SIG-M5 treated with dmso at 0.1 percent for 504 hours (cell line): ENCODE results near the gene GDPD5.

Experiments used
- DNase-seq: peaks from one replicate; lab custom pipeline; 2025; ENCODE audit not compliant: unreplicated experiment; lab: John Stamatoyannopoulos, UW

Gene GDPD5

DNA sequence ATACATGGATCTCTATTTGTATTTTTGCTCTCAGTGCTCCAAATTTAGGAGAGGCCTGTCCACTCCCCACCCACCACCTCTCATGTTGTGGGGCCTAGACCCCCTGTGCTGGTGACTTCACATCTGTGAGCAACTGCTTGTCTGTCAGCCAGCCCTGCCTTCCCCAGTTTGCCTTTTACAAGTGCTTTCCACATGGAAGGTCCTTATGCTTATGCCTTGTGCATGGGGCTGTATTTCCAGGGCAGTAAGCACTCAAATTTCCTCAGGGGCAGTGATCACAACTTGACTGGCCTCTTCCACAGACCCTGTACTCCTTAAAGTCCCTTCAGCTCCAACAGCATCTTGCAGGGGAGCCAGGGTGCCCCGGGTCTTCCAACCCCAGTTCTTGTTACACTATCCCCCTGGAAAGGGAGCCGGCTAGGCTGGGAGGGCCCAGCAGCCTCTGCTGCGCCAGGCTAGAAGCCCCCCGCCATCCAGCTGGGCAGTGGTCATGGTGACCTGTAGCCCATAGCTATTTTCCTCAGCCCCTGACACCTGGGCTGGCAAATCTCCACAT, 29.9 kb downstream of the GDPD5 start:
- no peak for DNase-seq

DNA sequence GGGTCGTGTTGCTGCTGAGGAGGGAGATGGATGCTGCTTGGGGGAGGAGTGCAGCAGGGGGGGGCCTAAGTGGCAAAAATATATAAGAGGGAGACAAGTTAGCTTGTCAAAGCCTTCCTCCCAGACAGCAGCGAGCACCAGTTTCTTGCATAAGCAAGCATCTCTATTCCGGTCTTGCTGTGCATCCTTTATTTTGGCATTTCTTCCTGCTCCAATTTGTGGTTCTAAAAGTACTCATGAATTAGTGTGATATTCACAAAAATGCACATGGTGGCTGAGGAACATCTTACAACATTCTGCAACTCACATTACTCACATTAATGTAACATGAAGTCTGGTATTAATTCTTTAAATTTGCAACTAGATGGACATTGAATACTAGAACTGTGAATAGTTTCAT, 32.1 kb downstream of the GDPD5 start:
- no peak for DNase-seq

DNA sequence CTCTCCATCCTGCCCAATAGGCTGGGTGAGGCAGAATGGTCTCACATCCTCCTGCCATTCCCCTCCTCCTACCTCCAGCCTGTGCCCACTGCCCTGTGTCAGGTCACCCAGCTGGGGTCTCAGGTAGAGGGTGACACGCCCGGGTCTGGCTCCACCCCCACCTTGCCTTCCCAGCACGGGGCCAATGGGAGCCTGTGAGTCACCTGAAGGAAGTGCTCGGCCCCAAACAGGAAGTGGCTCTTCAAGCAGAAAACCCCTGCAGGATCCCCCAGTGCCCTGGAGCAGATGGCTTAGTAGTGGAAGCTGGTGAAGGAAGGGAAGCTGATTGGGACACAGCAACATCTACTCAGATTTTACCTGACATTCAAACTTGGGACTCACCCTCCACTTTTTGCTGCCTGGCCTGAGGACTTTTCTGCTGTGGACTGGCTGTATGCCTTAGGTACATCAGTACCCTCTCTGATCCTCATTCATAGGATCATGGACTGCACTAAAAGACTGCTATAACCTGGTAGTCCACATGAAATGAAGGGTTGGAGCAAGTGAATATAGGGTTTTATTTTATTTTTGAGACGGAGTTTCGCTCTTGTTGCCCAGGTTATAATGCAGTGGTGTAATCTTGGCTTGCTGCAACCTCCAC, 33.4 kb downstream of the GDPD5 start:
- DNase-seq = peak; percentile 59

DNA sequence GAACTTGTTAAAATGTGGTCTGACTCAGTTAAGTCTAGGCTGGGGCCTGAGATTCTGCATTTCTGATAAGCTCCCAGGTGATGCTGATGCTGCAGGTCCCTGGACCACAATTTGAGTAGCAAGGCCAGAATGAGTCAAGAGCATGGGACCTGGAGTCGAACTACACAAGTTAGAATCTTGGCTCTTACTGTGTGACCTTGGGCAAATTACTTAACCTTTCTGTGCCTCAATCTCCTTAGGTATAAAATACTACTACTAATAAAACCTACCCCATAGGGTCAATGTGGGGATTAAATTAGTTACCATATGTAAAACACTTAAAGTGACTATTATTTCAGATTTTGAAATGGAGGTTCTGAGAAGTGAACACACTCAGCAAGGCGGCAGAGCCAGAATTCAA, 34.3 kb downstream of the GDPD5 start:
- DNase-seq = no peak

DNA sequence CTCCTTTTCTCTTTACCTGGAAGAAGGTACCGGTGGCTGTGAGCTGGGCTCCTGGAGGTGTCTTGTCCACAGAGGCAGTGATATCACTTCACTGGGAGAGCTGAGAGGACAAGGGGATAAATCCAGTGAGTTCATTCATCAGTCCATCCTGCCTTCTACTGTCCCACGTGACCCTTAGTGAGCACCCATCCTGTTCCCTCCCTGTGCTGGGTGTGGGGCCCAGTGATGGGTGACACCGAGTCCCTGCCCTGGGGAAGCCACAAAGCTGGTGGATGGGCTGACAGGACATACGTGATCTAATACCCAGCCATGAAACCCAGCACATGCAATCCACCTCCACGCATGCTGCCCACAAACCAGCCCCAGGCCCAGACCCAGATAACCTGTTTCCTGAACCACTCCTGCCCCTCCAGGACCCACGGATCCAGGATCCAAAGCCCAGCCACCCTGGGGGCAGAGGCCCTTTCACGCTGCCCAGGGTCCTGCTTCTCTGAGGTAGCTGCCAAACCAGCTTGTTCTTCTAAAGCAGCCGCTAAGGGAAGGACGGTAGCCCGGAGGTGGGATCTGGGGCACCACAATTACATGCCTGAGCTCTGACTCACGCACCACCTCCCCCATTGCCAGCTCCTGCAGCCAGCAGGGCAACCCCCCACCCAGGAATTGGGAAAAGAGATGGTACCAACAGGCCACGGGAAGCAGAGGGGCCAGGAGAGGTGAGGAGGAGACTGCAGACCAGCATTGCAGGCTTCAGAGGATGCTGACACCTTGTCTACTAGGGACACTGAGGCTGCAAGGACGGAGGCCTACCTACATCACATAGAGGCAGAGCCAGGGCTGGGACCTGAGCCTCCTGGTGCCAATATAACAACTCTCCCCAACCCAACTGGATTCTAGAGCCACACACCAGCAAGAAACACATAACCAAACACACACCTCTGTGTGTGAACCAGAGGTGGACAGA, 35.2 kb downstream of the GDPD5 start:
- DNase-seq = no peak

DNA sequence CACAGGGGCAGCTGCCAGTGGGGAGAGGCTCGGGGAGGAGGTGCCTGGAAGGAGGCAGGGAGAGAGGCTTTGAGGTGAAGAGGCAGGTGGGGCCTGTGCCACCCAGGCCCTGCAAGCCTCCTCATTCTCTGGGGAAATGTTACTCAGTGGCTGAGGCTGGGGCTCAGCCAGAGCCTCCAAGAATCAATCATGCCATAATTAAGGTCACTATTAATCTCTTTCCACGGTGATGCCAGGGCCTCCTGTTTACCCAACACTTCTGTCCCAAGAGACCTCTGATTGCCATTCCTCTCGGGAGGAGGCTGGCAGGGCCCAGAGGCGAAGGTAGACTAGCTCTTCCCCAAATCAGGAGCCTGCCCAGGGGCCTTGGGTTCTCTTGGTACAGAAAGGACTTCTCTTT, 38.4 kb downstream of the GDPD5 start:
- no peak for DNase-seq

DNA sequence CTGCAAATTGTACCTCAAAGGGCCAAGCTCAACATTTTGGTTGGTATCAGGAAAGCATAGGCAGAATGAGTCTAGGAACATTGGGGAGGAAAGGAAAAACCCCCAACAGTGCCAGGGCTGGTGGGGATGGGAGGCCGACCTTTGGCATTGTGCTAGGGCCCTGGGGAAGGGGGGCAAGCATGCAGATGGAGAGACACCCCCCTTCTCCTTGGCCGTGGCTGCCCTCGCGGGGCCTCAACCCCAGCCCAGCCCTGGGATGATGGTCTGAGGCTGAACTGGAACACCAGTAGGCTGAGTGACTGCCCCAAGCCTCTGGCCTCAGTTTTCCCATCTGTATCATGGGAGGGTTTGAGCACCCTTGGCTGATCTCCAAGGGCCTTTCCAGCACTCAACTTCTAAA, 40.0 kb downstream of the GDPD5 start:
- DNase-seq = no peak

DNA sequence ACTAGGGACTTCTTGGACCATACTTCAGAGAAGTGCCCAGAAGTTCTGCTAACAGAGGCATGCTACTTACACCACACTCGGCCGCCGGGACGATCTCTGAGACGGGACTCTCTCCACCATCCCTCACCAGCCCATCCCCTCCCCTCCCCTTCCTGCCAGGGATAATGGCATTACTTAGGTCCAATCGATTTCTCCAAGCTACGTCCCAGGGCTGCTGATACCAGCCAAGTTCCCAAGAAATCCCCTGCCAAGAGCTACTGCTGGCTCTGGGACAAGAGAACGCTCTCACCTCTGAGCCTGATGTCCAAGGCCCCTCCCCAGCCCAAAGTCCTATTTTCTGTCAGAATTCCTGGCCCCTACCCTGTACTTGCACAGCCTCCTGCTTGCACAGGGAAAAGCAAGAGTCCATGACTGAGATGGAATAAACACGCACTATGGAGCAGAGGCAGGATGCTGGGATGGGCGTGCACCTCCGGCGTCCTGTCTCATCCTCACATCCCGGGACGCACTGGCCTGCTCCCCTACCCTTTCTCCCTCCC, 42.7 kb downstream of the GDPD5 start:
- no peak for DNase-seq

DNA sequence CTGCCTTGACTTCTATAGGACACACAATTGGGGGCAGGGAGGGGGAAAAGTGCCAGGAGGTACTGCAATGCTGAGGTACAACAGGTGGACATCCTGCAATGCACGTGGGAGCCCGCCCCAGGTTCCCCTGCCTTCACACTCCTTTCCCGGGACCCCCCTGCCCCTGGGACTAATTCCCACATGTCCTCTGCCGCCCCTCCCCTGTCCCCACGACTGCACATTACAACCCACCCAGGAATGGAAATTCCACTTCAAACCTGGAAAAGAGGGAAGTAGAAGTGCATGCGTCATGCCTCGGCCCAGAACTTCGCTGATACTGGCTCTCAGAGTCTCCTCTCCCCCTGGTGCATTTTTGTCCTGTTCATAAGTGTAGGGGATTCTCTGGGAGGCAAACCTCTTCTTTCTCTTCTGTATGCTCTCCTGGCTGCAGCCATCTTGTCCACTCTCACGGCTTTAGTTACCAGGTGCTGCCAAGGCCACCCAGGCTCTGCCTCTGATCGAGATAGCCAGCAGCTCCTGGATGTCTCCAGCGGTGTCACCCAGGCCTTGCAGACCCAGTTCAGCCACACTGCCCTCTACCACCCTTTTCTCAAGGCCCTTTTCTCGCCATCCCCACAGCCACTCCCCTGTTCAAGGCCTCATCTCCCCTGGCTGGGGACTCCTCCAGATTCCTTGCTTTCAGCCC, 43.7 kb downstream of the GDPD5 start:
- DNase-seq = no peak

DNA sequence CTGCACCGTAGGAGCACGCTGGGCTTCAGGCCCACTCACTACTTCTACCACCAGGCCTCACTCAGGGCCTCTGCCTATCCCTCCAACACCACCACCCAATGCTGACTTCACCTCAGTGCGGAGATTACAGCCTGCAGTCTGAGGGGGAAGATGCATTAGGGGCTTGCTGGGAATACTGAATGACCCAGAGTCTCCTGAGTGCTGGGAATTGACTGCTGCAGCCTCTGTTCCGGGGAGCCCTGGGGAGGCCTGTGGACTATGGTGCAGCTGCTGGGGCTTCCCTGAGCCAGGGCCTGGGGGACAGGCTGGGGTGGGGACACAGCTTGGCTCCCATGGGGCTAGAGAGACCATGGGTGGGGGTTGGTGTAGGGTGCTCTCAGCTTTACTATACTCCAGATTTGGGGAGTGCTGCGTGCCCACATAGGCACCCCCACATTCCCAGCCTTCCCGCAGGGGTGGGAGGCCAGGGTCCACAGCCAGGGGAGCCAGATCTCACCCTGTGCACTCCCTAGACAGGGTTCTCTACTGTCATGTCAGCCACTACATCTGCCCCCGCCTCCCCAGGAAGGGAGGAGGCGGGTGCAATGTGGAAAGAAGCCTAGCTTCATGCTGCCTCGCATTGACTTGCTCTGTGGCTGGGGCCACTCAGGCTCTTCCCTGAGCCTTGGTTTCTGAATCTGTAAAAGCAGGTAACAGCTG, 44.4 kb downstream of the GDPD5 start:
- no peak for DNase-seq

DNA sequence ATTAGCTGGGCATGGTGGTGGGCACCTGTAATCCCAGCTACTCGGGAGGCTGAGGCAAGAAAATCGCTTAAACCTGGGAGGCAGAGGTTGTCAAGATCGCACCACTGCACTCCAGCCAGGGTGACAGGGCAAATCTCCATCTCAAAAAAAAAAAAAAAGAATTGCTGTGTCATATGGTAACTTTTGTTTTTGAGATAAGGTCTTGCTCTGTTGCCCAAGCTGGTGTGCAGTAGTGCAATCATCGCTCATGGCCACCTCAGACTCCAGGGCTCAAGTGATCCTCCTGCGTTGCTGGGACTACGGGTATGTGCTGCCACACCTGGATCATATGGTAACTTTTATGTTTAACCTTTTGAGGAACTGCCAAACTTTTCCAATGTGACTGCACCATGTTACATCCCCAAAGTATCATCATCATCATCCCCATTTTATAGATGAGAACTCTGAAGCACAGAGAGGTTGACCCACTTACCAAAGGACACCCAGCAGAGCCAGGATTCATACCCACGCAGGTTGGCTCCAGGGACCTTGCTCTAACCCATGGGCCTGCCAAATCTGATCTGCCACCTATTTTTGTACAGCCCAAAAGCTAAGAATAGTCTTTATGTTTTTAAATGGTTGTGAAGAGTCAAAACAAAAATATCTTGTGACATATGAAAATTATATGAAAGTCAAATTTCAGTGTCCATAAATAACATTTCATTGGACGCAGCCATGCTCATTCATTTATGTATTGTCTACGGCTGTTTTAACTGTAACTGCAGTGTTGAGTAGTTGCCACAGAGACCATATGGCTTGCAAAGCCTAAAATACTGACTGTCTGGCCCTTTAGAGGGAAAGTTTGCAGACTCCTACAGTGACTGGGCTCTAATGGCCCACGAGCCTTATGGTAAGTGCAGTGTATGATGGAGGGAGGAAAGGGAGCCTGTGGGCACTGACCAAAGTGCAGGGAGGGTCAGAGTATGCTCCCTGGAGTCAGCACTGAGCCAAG, 45.3 kb downstream of the GDPD5 start:
- no peak for DNase-seq

DNA sequence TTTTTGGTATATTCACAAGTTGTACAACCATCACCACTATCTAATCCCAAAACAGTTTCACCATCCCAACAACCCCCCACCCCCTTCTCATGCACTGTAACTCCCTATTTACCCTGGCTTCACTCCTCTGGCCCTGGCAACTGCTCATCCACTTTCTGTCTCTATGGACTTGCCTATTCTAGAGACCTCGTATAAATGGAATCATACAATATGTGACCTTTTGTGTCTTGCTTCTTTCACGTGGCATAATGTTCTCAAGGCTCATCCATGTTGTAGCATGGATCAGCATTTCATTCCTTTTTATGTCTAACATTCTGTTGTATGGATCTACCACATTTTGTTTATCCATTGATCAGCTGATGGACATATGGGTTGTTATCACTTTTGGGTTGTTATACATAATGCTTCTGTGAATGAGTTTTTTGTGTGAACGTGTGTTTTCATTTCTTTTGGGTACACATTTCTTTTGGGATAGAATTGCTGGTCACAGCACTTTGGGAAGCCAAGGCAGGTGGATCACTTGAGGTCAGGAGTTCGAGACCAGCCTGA, 46.1 kb downstream of the GDPD5 start:
- no peak for DNase-seq

DNA sequence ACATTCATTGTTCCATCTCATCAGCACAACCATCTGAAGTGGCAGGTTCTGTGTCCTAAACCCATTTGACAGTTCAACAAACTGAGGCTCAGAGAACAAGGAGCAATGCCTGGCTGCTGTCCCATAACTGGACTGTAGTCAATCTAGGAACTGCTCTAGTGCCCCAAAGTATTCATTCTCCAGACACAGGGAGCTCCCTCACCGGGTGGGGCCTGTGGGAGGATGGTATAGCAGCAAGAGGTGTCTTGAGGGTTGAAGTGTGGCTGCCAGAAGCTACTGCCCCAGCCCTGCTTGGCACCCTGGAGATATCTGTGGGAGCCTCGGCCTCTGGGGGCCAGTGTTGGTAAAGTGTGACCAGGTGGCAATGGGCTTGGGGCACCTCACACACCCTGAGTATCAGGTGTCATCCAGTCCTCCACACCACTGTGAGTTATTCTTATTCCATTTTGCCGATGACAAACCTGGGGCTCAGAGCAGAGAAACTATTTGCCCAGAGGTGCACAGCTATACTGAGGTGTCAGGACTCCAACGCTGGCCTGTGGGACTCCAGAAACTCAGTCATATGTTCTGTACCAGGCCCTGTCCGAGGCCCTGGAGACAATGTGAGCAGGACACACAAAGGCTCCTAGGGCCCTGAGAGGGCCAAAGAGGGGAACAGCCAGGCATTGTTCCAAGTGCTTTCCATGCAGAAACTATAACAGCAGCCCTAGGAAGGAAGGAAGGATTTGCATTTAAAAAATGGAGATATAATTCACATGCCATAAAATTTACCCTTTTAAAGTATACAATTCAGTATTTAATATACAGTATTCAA, 46.8 kb downstream of the GDPD5 start:
- no peak for DNase-seq

DNA sequence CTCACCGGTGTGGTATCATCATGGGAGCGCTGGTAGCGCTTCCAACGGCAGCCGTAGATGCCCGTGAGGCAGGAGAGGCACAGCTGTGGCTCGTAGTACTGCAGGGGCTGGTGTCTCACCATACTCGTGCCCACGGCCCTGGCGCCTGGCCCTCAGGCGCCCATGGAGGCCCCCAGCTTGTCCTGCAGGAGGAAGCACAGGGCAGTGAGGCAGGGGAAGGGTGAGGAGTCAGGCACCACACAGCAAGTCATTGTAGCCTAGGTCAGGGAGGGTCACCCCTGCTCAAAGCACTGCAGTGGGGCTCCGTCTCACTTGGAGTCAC, 48.2 kb downstream of the GDPD5 start:
- no peak for DNase-seq

DNA sequence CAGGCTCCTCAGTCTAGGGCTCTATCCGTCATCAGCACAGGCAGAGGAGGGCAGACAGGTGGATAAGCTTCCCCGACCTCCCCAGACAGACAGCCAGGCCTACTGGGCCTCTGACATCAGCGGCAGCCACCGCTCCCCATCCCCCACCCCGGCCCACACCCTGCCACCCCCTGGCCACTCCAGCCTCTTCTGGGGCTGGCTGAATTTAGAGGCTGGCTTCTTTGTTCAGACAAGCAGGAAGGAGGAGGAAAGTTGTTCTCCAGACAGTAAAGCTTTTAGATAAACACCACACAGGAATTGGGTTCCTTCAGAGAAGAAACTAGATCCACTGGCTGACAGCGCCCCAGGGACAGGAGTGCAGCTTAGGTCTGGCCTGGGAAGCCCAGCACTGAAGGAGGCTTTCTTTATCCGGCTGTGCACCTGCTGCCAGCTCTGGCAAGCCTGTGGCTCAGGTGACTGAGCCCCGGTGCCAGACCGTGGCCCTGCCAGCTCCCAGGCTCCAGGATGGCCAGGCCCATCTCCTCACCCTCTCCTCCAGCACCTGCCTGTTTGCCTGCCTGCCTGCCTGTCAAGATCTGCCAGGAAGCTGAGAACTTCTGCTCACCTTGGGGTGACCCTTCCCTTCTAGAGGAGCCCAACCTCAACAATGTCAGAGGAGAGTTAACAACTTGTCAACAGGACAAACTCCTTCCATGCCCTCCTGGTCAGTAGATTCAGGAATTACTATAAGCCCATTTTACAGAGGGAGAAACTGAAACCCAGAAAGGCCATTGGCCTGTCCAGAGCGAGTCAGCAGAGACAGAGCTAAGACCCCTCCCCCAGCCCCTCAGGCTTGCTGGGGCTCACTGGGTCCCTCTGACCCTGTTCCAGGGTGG, 48.8 kb downstream of the GDPD5 start:
- DNase-seq = no peak

DNA sequence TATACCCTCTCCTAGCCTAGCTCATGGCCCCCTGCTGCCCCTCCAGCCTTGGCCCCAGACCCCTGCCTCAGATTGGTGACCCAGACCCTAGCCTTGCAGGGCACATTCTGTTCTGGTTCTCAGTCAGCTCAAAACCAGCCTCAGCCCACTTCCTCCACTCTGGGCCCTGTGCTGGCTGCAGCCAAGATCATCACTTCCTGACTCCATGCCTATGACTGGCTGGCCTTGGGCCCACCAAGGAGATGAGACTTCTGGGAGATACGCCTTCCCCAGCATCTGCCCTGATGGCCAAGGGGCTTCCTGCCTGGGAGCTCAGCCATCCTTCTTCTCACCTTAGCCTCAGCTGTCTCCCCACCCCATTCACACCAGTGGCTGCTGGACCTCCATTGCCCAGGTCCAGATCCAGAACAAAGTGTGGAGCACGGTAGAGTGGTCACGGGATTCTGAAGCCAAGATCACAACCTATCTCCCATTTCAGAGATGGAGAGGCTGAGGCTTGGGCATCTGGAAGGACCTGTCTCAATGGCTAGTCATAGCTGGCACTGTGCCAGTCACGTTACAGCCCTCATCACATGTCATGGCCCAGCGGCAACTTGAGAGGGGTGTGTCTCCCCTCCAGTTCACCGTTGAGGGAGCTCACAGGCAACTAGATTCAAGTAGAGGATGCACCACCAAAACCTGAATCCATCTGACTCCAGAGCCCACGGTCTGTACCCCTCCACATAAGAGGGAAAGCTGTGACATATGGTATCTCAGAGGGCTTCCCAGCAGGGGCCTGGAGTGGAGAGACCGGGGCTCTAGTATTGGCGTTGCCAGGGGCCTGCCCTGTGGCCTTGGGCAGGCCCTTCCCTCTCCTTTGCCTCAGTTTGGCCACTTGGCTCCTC, 49.7 kb downstream of the GDPD5 start:
- DNase-seq = no peak
